Measurements from ENCODE around the gene SNRPD3. TPM values are rescaled to one million over a fixed set of nuclear protein-coding genes. Genes with fewer than 3 reads are reported as not detected.
A peak's percentile ranks its signal among the peaks of the same experiment; 100 is the strongest.

Gene SNRPD3
- total and polyA plus RNA-seq, 9 of the 15 experiments (the other 6 are each of a cell fraction or from before 2014, with no cell fraction given): 131 to 366 (median 274) TPM

GRCh38 chr22:24555165-24556039, at the start of gene SNRPD3 (continued):
- peak; percentile 97 for TF ChIP-seq ZBTB40 (IDR thresholded peaks at IDR 0.05)
- no peak for TF ChIP-seq ZBTB40 (CRISPR knock-in tag; IDR thresholded peaks at IDR 0.05)
- no peak for TF ChIP-seq MXI1 (IDR thresholded peaks at IDR 0.05; ENCODE audit: low read depth, low read length)
- TF ChIP-seq ZNF175 (CRISPR knock-in tag; IDR thresholded peaks at IDR 0.05; ENCODE audit: low read depth): peak; percentile 39; the same call in 1 of the 2 replicates
- TF ChIP-seq FOXM1 (IDR thresholded peaks at IDR 0.05; ENCODE audit: low read depth): 0 out of 2 replicates have a peak, but pooled peaks have one; percentile 22
- TF ChIP-seq FOXM1 (CRISPR knock-in tag; IDR thresholded peaks at IDR 0.05; ENCODE audit: low read depth): no peak
- TF ChIP-seq CBX1 (IDR thresholded peaks at IDR 0.05; ENCODE audit: low read depth): 0 out of 2 replicates have a peak, but pooled peaks have one; percentile 29
- TF ChIP-seq, protein P1, sequence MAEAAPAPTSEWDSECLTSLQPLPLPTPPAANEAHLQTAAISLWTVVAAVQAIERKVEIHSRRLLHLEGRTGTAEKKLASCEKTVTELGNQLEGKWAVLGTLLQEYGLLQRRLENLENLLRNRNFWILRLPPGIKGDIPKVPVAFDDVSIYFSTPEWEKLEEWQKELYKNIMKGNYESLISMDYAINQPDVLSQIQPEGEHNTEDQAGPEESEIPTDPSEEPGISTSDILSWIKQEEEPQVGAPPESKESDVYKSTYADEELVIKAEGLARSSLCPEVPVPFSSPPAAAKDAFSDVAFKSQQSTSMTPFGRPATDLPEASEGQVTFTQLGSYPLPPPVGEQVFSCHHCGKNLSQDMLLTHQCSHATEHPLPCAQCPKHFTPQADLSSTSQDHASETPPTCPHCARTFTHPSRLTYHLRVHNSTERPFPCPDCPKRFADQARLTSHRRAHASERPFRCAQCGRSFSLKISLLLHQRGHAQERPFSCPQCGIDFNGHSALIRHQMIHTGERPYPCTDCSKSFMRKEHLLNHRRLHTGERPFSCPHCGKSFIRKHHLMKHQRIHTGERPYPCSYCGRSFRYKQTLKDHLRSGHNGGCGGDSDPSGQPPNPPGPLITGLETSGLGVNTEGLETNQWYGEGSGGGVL (CRISPR knock-in tag; IDR thresholded peaks at IDR 0.05): no peak
- 0 out of 4 replicates have a peak, but pooled peaks of 1 of the 2 experiments have one; percentile 38 for TF ChIP-seq ARNT (IDR thresholded peaks at IDR 0.05)
